Adrenal gland (tissue), 5 donors: Measurements from ENCODE around the gene PKIB.
A peak's percentile ranks its signal among the peaks of the same experiment; 100 is the strongest.

ENCODE experiments used
- POLR2A ChIP-seq, 2 donors: fragments of 450-650 bp; IDR thresholded peaks; one replicate each; pipeline ENCODE4 v1.6.1; 2017; ENCODE audit warnings: antibody characterized with exemption in 2 of 2, mild to moderate bottlenecking in 2 of 2, moderate library complexity in 1 of 2
- TF ChIP-seq, protein P1 (sequence below), 6 experiments: fragments of 450-650 bp in 4 of 6; fragments of 200-600 bp in 2 of 6; sonication (generic) in 1 of 6; IDR thresholded peaks; 1 replicate in 5 of 6; 2 replicates in 1 of 6; pipeline versions ENCODE4 v1.5.1 to v1.8.0; 2016 to 2021; ENCODE audit warnings: antibody characterized with exemption in 6 of 6, mild to moderate bottlenecking in 2 of 6, moderate library complexity in 1 of 6
- donor health status: DM: no; HTN: no; CAD: no.

DNA sequence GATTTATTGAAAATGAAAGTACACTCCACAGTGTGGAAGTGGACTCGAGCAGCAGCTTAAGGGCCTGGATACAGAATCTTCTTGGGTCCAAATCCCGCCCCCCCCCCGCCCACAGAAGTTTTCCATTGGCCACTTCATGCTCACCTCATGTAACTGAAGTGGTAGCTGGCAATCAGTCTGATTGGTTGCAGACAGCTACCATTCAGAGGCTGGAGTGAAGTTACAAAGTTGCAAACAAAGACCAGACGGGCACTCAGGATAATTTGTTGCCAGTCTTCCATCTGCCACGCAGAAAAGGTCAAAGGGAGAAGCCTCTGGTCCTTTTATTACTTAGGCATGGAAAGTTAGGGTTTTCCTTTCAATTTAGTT lies 143.5 kb downstream of the PKIB start:
- TF ChIP-seq, protein P1, sequence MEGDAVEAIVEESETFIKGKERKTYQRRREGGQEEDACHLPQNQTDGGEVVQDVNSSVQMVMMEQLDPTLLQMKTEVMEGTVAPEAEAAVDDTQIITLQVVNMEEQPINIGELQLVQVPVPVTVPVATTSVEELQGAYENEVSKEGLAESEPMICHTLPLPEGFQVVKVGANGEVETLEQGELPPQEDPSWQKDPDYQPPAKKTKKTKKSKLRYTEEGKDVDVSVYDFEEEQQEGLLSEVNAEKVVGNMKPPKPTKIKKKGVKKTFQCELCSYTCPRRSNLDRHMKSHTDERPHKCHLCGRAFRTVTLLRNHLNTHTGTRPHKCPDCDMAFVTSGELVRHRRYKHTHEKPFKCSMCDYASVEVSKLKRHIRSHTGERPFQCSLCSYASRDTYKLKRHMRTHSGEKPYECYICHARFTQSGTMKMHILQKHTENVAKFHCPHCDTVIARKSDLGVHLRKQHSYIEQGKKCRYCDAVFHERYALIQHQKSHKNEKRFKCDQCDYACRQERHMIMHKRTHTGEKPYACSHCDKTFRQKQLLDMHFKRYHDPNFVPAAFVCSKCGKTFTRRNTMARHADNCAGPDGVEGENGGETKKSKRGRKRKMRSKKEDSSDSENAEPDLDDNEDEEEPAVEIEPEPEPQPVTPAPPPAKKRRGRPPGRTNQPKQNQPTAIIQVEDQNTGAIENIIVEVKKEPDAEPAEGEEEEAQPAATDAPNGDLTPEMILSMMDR (IDR thresholded peaks at IDR 0.05) = no peak
- TF ChIP-seq POLR2A (IDR thresholded peaks at IDR 0.05) = peak in 1 of 2 donors; percentile 25
